Right renal pelvis (tissue), 4 donors: ENCODE data around the gene HTATIP2. TPM values are rescaled to one million over a fixed set of nuclear protein-coding genes. Genes with fewer than 3 reads are reported as not detected.
"Not testable (repeated sequence)": the region's sequence is repeated elsewhere in the genome, so short reads cannot be mapped to it uniquely, and the experiment has no call there.

ENCODE experiments used
- DNase-seq, 4 donors: peaks; one replicate each; pipeline ENCODE4 v3.0.0-alpha.2; 2013; ENCODE audit warnings: low read depth in 4 of 4, low spot score in 3 of 4, missing footprints in 1 of 4
- polyA plus RNA-seq, 4 donors: library from polyadenylated mRNA; unstranded; fragments of 120-200 nt; gene quantifications; one replicate each; pipeline ENCODE4 v1.2.1, GENCODE V29; 2013; ENCODE audit not compliant: insufficient read length in 4 of 4

HTATIP2 gene
- polyA plus RNA-seq, 4 donors = 3.1 to 4.7 (median 4.6) TPM

GRCh38 chr11:20368438-20368837, 4.9 kb downstream of the HTATIP2 start:
- DNase-seq = no peak

GRCh38 chr11:20369826-20370225, 6.3 kb downstream of the HTATIP2 start:
- DNase-seq = no peak

- no peak for DNase-seq
Observed at GRCh38 chr11:20372081-20372626, 8.6 kb downstream of the HTATIP2 start.

- no peak for DNase-seq
Observed at GRCh38 chr11:20373147-20373546, 9.6 kb downstream of the HTATIP2 start.

- DNase-seq = no peak
Observed at GRCh38 chr11:20373568-20374209, 10.2 kb downstream of the HTATIP2 start.

- DNase-seq = no peak
Observed at GRCh38 chr11:20374741-20375300, 11.3 kb downstream of the HTATIP2 start.

GRCh38 chr11:20376162-20376730, 12.7 kb downstream of the HTATIP2 start:
- DNase-seq = no peak

- DNase-seq = not testable (repeated sequence)
Observed at GRCh38 chr11:20385996-20386395, 22.5 kb downstream of the HTATIP2 start.

- DNase-seq = peak; percentile 89 to 93 (median 91)
Observed at GRCh38 chr11:20387261-20388095, 24.0 kb downstream of the HTATIP2 start, which contains the start of gene PRMT3. TSS of gene PRMT3 (plus strand) at chr11:20387716. CDS start at chr11:20387747, 31 bp downstream.

GRCh38 chr11:20388096-20389055, 24.9 kb downstream of the HTATIP2 start:
- DNase-seq = no peak

- peak in 3 of 4 donors; percentile 25 to 59 (median 47) for DNase-seq
Observed at GRCh38 chr11:20397281-20397680, 33.8 kb downstream of the HTATIP2 start.

GRCh38 chr11:20399498-20399897, 36.0 kb downstream of the HTATIP2 start:
- no peak for DNase-seq

- no peak for DNase-seq
Observed at GRCh38 chr11:20403059-20403458, 39.5 kb downstream of the HTATIP2 start.

- no peak for DNase-seq
Observed at GRCh38 chr11:20406484-20406883, 43.0 kb downstream of the HTATIP2 start.

GRCh38 chr11:20407344-20407743, 43.8 kb downstream of the HTATIP2 start:
- DNase-seq = no peak

GRCh38 chr11:20415432-20415831, 51.9 kb downstream of the HTATIP2 start:
- DNase-seq = no peak

GRCh38 chr11:20417771-20418170, 54.3 kb downstream of the HTATIP2 start:
- DNase-seq = no peak

- no peak for DNase-seq
Observed at GRCh38 chr11:20421946-20422345, 58.4 kb downstream of the HTATIP2 start.

GRCh38 chr11:20429216-20429615, 65.7 kb downstream of the HTATIP2 start:
- no peak for DNase-seq
